HG02938 (cell line): ENCODE data around the gene SARS2.
"Not testable (repeated sequence)": the region's sequence is repeated elsewhere in the genome, so short reads cannot be mapped to it uniquely, and the experiment has no call there.

Experiments
- ATAC-seq: cut with Tn5 transposase; IDR thresholded peaks from one replicate; pipeline ENCODE4 v1.9.1; 2021; ENCODE audit warnings: mild to moderate bottlenecking, moderate library complexity; ENCODE audit not compliant: unreplicated experiment

Gene SARS2

DNA sequence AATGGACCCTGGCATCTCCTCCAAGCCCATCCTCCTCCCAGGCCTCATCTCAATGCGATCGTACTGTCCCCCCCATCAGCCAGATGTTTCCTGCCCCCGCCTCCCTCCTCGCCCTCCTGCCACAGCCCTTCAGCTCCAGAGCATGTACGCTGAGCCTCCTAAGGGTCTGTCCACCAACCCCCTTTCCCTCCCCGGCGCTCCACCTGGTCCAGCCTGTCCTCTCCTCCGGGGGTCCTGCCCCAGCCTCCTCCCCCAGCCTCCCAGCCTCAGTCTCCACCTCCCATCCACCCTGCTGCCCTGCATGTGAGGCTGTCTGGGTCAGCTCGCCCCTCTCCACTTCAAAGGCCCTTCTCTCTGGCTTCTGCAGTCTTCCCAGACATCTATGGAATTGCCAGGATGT lies 35.6 kb downstream of the SARS2 start:
- ATAC-seq, result no peak

DNA sequence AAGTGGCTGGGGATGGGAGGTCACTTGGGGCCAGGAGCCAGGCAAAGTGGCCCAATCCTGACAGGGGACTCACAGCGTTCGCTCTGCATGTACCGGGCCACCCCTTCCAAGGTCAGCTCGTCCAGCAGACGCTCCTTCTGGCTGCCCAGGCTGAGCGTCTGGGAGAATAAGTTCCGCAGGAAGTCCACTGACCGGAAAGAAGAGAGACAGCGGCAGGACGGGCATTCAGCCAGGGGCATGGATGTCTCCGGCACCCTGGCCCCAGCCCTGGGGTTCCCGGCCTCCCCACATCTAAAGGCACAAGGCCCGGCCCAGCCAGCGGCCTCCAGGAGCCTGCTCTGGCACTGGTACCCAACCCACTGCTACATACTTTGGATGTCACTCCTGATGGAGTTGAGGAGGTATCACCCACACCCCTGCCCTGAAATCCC lies 37.2 kb downstream of the SARS2 start:
- no peak for ATAC-seq

DNA sequence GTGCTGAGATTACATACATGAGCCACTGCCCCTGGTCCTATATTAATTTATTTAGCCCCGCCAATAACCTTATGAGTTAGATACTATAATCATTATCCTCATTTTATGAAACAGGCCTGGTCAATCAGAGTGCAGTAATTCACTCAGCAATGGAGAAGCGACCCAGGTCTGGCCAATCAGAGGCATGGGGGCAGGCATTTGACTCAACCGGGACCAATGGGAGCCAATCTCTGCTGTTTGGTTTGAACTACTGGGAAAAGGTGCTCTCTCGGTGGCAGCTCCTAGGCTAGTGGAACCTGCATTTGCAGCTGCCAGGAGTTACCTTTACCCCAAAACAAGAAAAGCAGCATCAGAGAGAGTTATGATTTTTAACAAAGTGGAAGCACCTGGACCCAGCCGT lies 37.7 kb downstream of the SARS2 start:
- no peak for ATAC-seq

DNA sequence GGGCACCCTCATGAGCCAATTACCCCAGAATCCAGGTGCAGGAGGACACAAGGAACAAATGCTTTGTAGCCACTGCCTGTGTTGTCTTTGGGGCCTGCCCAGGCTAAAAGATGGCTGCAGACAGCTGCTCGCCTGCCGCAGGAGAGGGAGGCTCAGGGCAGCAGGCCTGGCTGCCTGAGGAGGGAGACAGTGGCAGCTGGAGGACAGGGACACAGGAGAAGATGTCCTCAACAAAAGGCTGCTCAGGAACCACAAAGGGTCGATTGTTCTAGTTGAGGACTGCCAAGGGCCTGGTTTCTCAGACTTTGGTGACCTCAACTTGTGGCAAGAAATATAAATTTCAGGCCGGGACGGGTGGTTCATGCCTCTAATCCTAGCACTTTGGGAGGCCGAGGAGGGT lies 38.8 kb downstream of the SARS2 start:
- ATAC-seq, result no peak

DNA sequence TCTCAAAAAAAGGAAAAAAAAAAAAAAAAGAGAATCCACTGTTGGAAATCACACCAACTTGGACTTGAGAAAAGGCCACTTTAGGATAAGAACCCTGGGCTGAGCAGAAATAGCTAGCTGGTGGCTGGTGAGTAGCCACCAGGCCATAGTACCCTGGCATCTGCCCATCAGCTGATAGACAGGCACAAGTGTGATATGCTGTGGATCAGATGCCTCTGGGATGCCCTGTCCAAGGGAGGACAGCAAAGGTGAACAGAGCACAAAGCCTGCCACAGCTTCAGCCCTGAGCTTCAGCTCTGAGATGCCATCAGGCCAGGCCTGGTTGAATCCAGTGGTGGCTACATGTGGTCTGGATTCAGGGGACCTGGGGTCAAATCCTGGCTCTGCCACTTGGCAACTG lies 39.9 kb downstream of the SARS2 start:
- ATAC-seq, result no peak

DNA sequence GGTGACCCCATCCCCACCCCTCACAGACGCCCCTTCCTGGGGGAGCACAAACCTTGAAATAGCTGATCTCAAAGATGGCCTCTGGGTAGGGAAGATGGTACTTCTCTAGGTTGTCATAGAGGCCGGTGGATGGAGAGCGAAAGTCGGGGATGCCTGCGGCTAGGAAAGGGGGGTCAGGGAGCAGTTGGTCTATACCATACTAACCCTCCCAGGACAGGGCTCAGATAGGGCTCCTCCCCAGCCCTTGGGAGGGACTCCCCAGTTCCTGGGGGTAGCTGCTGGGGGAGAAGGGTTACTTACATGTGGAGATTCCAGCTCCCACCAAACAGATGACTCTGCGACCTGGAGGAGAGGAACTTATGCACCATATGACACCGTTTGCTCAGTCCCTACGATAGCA lies 40.8 kb downstream of the SARS2 start:
- ATAC-seq, result no peak

DNA sequence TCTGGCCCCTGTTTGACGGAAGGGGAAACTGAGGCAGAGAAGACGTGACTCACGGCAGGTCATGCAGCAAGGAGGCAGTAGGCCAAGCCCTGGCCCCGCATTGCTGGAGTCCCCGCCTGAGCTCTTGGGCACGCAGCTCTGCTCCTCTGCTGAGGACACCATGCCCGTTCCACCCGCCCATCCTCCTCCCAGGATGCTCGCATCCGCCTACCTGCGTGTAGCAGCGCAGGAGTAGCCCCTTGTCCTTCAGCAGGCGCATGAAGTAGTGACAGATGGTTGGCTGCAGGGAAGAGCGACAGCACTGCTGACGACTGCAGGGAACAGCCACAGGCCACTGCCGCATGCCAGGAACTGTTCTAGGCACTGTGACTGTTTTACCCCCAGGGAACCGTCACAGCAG lies 41.7 kb downstream of the SARS2 start:
- ATAC-seq, result no peak

DNA sequence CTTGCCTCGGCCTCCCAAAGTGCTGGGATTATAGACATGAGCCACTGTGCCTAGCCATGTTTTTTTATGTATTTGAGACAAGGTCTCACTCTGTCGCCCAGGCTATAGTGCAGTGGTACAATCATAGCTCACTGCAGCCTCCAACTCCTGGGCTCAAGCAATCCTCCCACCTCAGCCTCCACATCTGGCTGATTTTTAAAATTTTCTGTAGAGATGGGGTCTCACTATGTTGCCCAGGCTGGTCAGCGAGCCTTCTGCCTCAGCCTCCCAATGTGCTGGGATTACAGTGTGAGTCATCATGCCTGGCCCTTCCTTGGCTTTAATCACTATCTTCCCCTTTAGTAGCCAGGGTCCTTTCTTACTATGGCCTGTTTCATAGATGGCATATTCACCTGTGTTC lies 45.9 kb downstream of the SARS2 start:
- ATAC-seq, result not testable (repeated sequence)

DNA sequence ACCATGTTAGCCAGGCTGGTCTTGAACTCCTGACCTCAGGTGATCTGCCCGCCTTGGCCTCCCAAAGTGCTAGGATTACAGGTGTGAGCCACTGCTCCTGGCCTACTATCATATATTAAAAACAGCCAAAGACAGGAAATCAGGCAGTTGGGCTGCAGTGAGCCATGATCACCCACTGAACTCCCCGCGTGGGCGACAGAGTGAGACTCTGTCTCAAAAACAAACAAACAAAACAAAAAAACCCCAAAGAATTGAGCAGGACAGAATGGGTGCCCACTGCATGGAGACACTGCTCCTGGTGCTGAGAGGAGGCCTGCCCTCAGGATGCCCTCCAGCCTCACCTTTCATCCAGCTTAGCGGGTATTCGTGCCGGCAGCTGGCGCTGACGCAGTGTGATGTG lies 47.3 kb downstream of the SARS2 start:
- no peak for ATAC-seq

DNA sequence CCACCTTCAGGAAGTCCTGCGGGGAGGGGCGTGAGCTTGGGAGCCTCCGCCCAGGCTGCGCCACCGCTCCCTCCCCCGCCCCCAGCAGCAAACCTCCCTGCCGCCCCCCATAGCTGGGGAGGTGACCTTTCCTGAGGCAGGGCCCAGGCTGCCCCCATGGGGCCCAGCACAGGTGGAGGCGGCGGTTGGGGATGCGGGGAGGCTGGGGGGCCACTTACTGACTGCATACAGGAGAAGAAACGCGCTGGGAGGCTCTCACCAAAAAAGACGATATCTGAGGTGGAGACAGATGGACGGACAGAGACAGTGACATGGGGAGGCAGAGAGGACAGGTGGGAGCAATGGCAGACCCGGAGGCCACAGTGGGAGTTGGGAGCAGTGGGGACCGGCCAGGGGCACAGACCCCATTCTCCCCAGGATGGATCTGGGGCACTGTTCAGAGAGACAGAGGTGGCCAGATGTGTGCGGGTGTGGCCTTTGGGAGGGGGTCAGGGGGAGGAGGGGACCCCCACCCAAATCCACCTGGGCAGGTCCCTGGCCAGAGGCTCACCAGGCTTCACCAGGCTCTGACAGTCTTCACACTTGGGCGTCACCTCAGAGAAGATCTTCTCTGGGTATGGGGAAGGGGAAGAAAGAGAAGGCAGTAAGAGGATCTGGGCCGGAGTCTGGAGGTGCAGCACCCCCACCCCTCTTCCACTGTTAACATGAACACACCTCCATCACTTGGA lies 49.5 kb downstream of the SARS2 start:
- no peak for ATAC-seq

DNA sequence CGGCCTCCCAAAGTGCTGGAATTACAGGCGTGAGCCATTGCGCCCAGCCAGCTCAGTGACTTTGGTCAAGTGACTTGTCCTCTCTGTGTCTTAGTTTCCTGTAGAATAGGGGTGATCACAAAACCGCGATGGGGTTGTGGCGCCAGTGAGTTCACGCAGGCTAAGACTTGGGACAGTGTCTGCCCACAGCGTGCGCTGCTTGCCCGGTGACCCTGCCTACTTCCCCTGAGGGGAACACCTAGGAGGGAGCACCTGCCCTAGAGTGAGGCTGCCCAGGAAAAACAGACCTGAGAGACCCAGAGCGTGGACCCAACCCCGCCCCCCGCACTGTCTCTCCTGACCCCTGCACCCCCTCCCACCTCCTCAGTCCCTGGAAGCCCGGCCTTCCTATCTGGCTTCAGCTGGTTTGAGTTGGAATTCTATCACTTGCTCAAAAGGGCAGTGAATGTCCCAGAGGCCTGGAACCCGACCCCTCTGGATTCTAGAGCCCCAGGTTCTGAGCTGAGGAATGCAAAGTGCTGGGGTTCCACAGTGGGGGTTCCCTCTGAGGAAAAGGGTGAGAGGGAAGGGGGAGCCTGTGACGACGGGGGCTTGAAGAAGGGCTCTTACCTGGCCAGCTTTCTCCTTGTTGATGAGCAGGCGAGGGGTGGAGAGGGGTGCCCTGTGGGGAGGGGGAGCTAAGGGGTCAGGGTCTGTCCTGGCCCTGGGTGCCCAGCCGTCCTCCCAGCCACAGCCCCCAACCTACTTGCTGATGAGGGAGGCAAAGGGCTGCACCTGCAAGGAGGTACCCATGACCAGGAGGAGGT lies 50.3 kb downstream of the SARS2 start:
- ATAC-seq, result no peak

DNA sequence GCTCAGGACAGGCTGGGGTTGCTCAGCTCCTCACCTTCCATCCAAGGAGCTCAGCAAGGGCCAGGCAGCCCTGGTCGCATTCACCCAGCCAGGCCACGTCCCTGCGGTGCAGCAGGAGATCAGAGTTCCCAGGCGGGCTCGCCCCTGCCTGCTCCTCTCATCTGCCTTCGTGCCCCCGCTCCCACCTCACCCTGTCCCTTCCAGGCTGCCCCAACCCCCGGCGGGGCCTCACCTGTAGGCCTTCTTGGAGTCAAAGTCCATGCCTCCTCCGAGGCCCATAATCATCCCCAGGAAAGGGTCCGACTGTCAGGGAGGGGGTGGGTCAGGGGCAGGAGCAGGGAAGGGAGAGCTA lies 51.2 kb downstream of the SARS2 start:
- no peak for ATAC-seq

DNA sequence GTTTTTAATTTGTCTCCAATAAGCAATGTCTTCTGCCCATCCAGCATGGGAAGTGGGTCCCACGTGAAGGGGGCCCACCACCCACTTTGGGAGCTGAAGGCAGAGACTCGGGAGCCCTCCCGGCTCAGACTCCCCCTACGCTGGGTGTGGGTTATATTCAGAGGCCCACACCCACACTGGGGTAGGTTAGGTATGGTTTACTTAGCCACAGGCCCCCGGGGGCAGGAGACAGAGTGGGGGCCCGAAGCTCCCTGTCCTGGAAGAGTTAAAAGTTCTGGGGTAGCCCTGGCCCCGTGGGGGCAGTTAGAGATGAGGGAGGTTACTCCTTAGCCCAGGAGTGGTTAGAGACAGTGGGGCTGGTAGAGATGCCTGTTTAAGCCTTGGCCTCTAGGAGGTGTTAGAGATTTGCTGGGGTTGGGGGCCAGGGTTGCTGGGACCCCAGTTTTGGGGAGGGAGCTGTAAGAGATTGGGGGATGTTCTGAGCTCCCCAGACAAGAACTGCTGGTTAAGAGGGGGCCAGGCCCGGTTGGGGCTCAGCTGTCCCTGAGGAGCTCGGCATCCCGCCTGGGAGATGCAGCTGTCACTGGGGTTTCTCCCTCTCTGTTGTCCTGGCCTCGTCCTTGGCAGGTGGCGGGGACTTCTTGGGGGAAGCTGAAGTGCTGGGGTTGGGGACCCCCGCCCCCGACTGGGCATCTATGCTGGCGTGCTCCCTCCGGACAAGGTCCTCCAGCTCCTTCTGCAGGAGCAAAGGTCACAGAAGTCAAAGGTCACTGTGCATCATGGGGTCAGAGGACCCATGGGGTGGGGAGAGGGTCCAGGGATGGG lies 51.8 kb downstream of the SARS2 start:
- no peak for ATAC-seq

DNA sequence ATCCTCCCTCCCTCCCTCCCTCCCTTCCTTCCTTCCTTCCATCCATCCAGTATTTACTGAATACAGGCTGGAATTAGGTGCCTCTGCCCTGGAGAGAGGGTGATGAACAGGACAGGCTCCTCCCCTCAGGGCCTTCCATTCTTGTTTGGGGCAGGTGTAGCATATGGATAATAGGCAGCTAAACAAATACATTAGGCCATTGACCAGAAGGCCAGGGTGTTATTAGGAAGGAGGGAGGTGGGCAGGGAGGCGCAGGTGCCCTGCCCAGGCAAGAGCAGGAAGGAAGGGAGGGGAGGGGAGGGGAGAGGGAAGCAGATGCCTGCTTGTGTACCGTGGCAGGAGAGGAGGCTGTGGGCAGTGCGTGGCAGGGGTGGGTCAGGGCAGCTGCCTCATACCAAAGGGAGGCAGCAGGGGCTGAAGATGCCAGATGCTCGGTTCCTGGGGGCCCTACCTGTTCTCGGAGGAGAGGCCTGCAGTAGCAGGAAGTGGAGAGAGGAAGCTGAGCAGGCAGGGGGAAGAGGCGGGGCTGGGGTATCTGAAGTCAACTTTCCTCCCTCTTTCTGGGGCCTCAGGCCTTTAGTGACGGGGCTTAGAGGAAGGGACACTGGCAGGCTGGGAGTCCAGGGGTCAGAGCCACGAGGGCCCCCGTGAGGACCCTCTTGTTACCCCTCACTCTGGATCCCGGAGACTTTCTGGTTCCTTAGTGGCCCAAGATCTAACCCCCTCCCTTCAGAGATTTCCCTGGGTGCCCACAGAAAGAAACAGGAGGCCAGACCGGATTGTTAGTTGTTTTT lies 52.6 kb downstream of the SARS2 start, which contains the start of gene RINL:
Gene RINL (minus strand): TSS at position 495 of the 794 bp plus-strand sequence. CDS start 1,533 bp downstream, outside the sequence.
- ATAC-seq, result no peak

DNA sequence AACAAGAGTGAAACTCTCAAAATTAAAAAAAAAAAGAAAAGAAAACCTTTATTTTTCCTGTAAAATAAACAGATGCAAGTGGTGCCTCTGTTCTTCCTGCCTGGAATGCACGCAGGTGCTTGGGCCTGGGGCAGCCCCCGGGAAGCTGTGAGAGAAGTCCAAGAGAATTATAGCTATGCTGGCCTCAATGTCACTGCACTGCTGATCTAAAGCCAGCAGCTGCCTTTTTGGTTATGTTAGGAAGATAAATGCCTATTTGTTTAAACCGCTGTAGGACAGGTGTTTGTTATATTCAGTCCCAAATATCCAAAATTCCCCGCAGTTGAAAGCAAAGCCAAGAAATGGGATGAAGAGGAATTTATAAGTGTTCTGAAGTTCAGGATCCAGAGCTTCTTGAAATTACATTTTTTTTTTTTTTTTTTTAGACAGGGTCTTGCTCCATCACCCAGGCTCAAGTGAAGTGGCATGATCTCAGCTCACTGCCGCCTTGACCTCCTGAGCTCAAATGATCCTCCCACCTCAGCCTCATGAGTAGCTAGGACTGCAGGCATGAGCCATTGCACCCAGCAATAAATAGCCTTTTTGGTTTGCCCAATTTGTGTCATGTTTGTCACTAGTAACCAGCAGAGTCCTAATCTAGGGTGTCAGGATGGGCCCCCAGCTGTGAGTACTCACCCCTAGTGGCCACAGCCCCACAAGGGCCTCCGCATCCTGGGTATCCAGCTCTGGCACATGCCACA lies 54.7 kb downstream of the SARS2 start:
- no peak for ATAC-seq

DNA sequence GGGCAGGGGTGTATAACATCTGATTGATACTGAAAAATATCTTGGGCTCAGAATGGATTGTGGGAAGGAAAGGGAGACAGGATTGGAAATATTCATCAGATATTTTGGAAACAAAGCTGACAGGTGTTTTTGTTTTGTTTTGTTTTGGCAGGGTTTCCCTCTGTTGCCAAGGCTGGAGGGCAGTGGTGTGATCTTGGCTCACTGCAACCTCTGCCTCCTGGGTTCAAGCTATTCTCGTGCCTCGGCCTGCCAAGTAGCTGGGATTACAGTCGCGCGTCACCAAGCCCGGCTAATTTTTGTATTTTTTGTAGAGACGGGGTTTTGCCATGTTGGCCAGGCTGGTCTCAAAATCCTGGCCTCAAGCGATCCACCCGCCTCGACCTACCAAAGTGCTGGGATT lies 57.2 kb downstream of the SARS2 start:
- ATAC-seq, result not testable (repeated sequence)

DNA sequence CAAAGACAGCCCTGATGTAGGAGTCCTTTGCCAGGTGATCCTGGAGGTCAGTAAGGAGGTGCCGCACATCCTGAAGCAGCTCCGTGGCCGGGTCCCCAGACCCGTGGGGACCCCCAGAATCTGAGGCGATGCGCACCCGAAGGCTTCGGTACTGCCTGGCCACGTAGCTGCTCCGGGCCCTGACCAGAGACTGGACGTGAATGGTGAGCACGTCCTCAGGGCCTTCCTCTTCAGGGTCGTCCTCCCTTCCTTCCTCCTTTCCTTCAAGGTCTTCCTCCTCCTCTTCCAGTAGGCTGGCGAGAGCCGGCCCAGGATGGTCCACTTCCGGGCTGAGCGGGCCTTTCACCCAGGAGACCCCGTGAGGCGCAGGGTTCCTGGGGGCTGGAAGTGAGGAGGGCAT lies 60.0 kb downstream of the SARS2 start:
- no peak for ATAC-seq

DNA sequence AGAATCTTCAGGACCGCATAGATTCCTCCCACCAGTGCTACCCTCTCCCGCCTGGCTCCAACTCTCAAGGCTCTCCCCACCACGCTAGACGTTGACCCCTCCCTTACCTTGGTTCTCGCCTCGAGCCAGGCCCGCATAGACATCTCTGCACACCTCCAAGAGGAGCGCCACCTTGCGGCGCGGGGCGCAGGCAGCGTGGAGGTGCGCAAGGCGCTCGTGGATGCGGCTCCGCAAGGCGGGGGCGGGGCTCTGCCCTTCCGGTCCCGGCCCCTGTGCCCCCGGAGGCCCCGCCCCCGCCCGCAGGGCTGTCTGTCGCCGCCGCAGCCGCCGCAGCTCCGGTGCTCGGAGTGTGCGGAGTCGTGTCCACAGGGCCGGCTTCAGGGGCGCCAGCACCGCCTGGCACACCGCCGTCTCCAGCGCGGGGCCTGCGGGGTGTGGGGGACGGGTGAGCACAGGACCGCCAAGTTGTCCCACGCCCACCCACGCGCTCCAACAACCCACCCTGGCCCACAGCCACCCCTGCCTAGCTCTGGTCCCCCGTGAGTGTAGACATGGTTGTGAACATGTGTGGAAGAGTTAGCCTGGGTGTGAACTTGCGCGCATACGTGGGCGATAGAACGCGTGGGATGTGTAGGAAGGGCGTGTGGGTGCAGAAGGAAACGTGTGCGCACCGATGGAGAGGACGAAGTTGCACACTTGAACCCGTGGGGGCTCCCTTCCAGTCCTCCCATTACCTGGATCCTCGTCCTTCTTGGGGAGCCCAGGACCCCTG lies 60.5 kb downstream of the SARS2 start:
- ATAC-seq, result no peak

DNA sequence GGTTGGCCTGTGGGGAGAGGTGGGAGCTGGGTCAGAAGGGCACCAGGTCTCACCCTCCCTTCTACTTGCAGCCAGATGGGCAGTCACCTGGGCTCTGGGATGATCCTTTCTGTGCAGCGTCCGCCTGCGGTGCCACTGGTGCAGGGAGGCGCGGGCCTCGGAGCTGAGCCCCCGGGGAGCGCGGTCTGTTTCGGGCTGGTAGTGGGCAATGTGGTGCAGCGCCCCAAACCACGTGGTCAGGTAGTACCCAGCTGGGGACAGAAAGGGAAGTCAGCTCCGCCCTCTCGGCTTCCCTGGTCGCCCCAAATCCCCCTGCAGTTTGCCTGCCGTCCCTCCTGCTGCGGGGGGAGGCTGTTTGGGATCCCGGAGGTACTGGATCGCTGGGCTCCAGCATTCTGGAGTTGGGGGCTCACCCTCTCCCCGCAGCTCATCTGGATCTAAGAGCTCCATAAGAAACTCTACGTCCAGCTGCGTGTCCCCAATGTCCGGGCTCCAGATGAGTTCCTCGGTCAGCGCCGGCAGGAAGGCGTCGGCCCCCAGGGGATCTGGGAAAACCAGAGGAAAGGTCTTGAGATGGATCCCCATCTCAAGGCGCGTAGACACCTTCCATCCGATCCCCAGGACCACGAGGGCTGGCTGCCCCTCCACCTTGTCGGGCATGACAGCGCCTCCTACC lies 61.3 kb downstream of the SARS2 start:
- ATAC-seq, result no peak
